A549 (cell line): ENCODE measurements around the gene PIGK. TPM values are rescaled to one million over a fixed set of nuclear protein-coding genes. Genes with fewer than 3 reads are reported as not detected.

Source experiments
- ATAC-seq, 2 experiments: fragments of 200-7000 bp in 1 of 2; fragments of >200 bp in 1 of 2; cut with Nextera tagmentation in 1 of 2; cut with Tn5 transposase in 1 of 2; 3 replicates each; pipeline versions ENCODE4 v1.8.0 to v1.9.1; 2018 to 2020; ENCODE audit warnings: mild to moderate bottlenecking in 1 of 2, moderate library complexity in 1 of 2
- CTCF ChIA-PET: fragments of 300-600 bp; sonication (Branson Sonifier 250); formaldehyde crosslinking; extraction: SDS; loops from one replicate; lab custom pipeline; 2021; ENCODE audit warnings: antibody characterized with exemption, inconsistent platforms; lab: Yijun Ruan, JAX
- POLR2A ChIA-PET: fragments of 350-600 bp; formaldehyde crosslinking; extraction: SDS; loops from one replicate; lab custom pipeline; 2021; ENCODE audit warnings: antibody characterized with exemption, inconsistent platforms; lab: Yijun Ruan, JAX
- DNase-seq, 2 experiments: peaks; one replicate each; pipeline versions ENCODE4 v3.0.0 to v3.0.0-alpha.2; 2011 to 2016; ENCODE audit warnings: low read depth in 1 of 2, low spot score in 1 of 2
- FAIRE-seq: peaks from 2 replicates; lab custom pipeline; 2011; peaks lifted over from hg19 to GRCh38; lab: Jason Lieb, UNC
- H3K27ac ChIP-seq, 2 experiments: fragments of >200 bp; sonication (Bioruptor Twin); formaldehyde crosslinking; 3 replicates each; pipeline ENCODE4 v1.5.1; 2016 to 2017
- H3K4me1 ChIP-seq: fragments of >200 bp; sonication (Bioruptor Twin); formaldehyde crosslinking; 3 replicates; pipeline ENCODE4 v1.6.1; 2016
- H3K4me2 ChIP-seq: fragments of >200 bp; sonication (Bioruptor Twin); formaldehyde crosslinking; 3 replicates; pipeline ENCODE4 v1.6.1; 2016
- H3K4me3 ChIP-seq: fragments of >200 bp; sonication (Bioruptor Twin); formaldehyde crosslinking; 3 replicates; pipeline ENCODE4 v1.5.1; 2016
- H3K9me3 ChIP-seq: fragments of >200 bp; sonication (Bioruptor Twin); formaldehyde crosslinking; 3 replicates; pipeline ENCODE4 v1.6.1; 2016
- BHLHE40 ChIP-seq: IDR thresholded peaks from 2 replicates; pipeline ENCODE4 v1.6.1; 2012; ENCODE audit warnings: low read depth, low read length, inconsistent platforms
- CEBPB ChIP-seq, 2 experiments: fragments of >200 bp in 1 of 2; sonication (Bioruptor Twin) in 1 of 2; formaldehyde crosslinking in 1 of 2; IDR thresholded peaks; 2 replicates each; pipeline ENCODE4 v1.6.1; 2012 to 2016
- EHF ChIP-seq: fragments of 250-450 bp; sonication (Bioruptor Pico); IDR thresholded peaks from 2 replicates; pipeline ENCODE4 v1.5.0; 2020; ENCODE audit warnings: mild to moderate bottlenecking
- GATA3 ChIP-seq: IDR thresholded peaks from 2 replicates; pipeline ENCODE4 v1.6.1; 2012; ENCODE audit warnings: borderline replicate concordance
- HEYL ChIP-seq: fragments of 250-450 bp; sonication (Bioruptor Pico); IDR thresholded peaks from 2 replicates; pipeline ENCODE4 v1.8.0; 2021; ENCODE audit warnings: mild to moderate bottlenecking, moderate library complexity
- HOXB5 ChIP-seq: fragments of 250-450 bp; sonication (Bioruptor Pico); IDR thresholded peaks from 2 replicates; pipeline ENCODE4 v1.5.0; 2020; ENCODE audit warnings: mild to moderate bottlenecking, moderate library complexity
- JUN ChIP-seq, 2 experiments: fragments of >200 bp; sonication (Bioruptor Twin); formaldehyde crosslinking; IDR thresholded peaks; 2 replicates in 1 of 2; 3 replicates in 1 of 2; pipeline ENCODE4 v1.6.1; 2016 to 2017
- KDM5A ChIP-seq: fragments of 200-600 bp; sonication (generic); IDR thresholded peaks from 2 replicates; pipeline ENCODE4 v1.6.1; 2016; ENCODE audit warnings: antibody characterized with exemption, mild to moderate bottlenecking
- NFE2L2 ChIP-seq: fragments of 150-350 bp; conservative IDR thresholded peaks from 2 replicates; pipeline ENCODE4 v1.6.1; 2014; ENCODE audit warnings: low read length
- RCOR1 ChIP-seq: fragments of 150-350 bp; IDR thresholded peaks from 2 replicates; pipeline ENCODE4 v1.6.1; 2014; ENCODE audit warnings: antibody characterized with exemption, low read length, low read depth
- SMC3 ChIP-seq: fragments of >200 bp; sonication (Bioruptor Twin); formaldehyde crosslinking; IDR thresholded peaks from 3 replicates; pipeline ENCODE4 v1.6.1; 2018; ENCODE audit warnings: inconsistent platforms
- TFCP2L1 ChIP-seq: fragments of 250-450 bp; sonication (Bioruptor Pico); IDR thresholded peaks from 2 replicates; pipeline ENCODE4 v1.5.0; 2021; ENCODE audit warnings: mild to moderate bottlenecking
- ZC3H11A ChIP-seq: fragments of 450-650 bp; IDR thresholded peaks from 2 replicates; pipeline ENCODE4 v1.6.1; 2014; ENCODE audit warnings: antibody characterized with exemption, mild to moderate bottlenecking
- ZNF302 ChIP-seq: fragments of 250-450 bp; sonication (Bioruptor Pico); IDR thresholded peaks from 2 replicates; pipeline ENCODE4 v1.9.0; 2021; ENCODE audit warnings: inconsistent platforms, mild to moderate bottlenecking, moderate library complexity
- WGBS: methylation state at CpG from one replicate; pipeline ENCODE4 v1.1.6; 2017; ENCODE audit errors: missing lambda C conversion rate; 5-methylcytosine and 5-hydroxymethylcytosine counted together
- polyA plus RNA-seq, 4 experiments: library from polyadenylated mRNA; depleted of rRNA in 3 of 4; stranded (reverse); fragments of >200 nt; fragmentation: RNase III in 1 of 4; extraction: RNeasy Plus Mini Kit Qiagen cat#74134 plus additional on column Dnase treatment in 1 of 4; gene quantifications; 2 replicates in 3 of 4; 3 replicates in 1 of 4; pipeline ENCODE4 v1.2.3, GENCODE V29; 2011 to 2017
- TF ChIP-seq, protein P1 (sequence below): fragments of 200-600 bp; sonication (generic); IDR thresholded peaks from 2 replicates; pipeline ENCODE4 v1.6.1; 2016; ENCODE audit warnings: antibody characterized with exemption, mild to moderate bottlenecking, moderate library complexity
- TF ChIP-seq, protein P2 (sequence below): fragments of 250-450 bp; sonication (Bioruptor Pico); IDR thresholded peaks from 2 replicates; pipeline ENCODE4 v1.5.0; 2021; ENCODE audit warnings: mild to moderate bottlenecking, moderate library complexity, borderline replicate concordance
- TF ChIP-seq, protein P3 (sequence below): fragments of 450-650 bp; IDR thresholded peaks from 2 replicates; pipeline ENCODE4 v1.6.1; 2014; ENCODE audit warnings: antibody characterized with exemption
- TF ChIP-seq, protein P4 (sequence below): fragments of >200 bp; sonication (Bioruptor Twin); formaldehyde crosslinking; IDR thresholded peaks from 3 replicates; pipeline ENCODE4 v1.5.1; 2016

The PIGK gene
- polyA plus RNA-seq, 2 of the 4 experiments (the other 2 are of a cell fraction): 31.2 to 38.5 TPM

DNA sequence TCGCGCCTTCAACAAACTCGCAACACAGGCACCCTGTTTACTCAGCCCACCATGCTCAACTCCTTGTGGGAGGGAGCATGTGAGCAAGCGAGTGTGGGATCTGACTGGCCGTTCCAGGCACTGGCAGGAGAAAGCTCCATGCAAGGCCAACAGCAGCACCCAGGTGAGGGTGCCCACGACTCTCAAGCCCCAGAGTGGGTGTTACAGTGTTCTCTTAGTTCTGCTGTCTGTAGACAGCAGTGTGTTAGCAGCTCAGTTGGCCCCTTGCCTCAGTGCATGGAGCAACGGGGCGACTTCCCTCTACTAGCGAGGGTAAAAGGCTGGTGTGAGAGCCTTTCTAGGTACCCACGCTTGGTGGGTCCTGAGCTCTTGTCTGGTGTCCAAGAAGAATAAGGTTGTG, 114.6 kb downstream of the PIGK start:
- FAIRE-seq (no peak), ATAC-seq (no peak), DNase-seq (no peak)
- Histone ChIP-seq H3K4me1 (no peaks in the 10 kb centered on the region), H3K9me3 (no peaks in the 10 kb centered on the region), H3K4me2 (no peak overlapping the region), H3K27ac (no peak overlapping the region), H3K4me3 (no peak overlapping the region)
- WGBS: 91% methylated on average over 4 of the region's 10 CpGs
- CTCF ChIA-PET: interaction anchor here (1.1 kb wide), 1 partner anchor 21 kb away, joined by 3 read pairs; no protein-coding TSS in a partner anchor
- POLR2A ChIA-PET: no interaction called here
- TF ChIP-seq, protein P1, sequence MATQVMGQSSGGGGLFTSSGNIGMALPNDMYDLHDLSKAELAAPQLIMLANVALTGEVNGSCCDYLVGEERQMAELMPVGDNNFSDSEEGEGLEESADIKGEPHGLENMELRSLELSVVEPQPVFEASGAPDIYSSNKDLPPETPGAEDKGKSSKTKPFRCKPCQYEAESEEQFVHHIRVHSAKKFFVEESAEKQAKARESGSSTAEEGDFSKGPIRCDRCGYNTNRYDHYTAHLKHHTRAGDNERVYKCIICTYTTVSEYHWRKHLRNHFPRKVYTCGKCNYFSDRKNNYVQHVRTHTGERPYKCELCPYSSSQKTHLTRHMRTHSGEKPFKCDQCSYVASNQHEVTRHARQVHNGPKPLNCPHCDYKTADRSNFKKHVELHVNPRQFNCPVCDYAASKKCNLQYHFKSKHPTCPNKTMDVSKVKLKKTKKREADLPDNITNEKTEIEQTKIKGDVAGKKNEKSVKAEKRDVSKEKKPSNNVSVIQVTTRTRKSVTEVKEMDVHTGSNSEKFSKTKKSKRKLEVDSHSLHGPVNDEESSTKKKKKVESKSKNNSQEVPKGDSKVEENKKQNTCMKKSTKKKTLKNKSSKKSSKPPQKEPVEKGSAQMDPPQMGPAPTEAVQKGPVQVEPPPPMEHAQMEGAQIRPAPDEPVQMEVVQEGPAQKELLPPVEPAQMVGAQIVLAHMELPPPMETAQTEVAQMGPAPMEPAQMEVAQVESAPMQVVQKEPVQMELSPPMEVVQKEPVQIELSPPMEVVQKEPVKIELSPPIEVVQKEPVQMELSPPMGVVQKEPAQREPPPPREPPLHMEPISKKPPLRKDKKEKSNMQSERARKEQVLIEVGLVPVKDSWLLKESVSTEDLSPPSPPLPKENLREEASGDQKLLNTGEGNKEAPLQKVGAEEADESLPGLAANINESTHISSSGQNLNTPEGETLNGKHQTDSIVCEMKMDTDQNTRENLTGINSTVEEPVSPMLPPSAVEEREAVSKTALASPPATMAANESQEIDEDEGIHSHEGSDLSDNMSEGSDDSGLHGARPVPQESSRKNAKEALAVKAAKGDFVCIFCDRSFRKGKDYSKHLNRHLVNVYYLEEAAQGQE: no peak
- no peak for TF ChIP-seq SMC3
- TF ChIP-seq KDM5A: no peak
- no peak for TF ChIP-seq TFCP2L1 (CRISPR knock-in tag)
- TF ChIP-seq, protein P2, sequence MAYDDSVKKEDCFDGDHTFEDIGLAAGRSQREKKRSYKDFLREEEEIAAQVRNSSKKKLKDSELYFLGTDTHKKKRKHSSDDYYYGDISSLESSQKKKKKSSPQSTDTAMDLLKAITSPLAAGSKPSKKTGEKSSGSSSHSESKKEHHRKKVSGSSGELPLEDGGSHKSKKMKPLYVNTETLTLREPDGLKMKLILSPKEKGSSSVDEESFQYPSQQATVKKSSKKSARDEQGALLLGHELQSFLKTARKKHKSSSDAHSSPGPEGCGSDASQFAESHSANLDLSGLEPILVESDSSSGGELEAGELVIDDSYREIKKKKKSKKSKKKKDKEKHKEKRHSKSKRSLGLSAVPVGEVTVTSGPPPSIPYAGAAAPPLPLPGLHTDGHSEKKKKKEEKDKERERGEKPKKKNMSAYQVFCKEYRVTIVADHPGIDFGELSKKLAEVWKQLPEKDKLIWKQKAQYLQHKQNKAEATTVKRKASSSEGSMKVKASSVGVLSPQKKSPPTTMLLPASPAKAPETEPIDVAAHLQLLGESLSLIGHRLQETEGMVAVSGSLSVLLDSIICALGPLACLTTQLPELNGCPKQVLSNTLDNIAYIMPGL (CRISPR knock-in tag): no peak
- TF ChIP-seq BHLHE40: no peak
- no peak for TF ChIP-seq HEYL (CRISPR knock-in tag)

DNA sequence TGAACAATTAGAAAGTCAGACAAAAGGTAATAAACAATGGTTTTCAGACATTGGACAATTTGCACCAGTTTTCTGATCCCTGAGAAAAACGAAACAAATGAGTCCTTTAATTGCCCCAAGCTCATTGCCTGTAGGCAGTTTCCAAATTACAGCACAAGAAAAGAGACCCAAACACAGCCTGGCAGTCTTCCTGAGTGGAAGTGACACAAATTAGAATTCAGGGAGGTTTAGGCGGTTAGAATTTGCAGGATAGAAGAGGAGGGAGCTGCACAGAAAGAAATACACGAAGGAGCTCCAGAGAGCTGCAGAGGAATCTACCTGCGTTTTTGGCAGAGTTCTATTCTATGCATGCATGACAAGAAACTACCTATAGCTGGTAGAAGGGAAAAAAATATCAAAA, 115.7 kb downstream of the PIGK start:
- ATAC-seq: no peak
- CTCF ChIA-PET: no interaction called here

More for the DNA sequence above, 115.7 kb downstream of the PIGK start:
- Histone ChIP-seq H3K4me3 (no peak overlapping the region), H3K4me1 (no peaks in the 10 kb centered on the region), H3K9me3 (no peaks in the 10 kb centered on the region), H3K4me2 (no peak overlapping the region), H3K27ac (no peak overlapping the region)
- FAIRE-seq (no peak), DNase-seq (no peak)
- POLR2A ChIA-PET: no interaction called here
- TF ChIP-seq, protein P1: no peak
- TF ChIP-seq ZC3H11A (no peak), HOXB5 (CRISPR knock-in tag) (no peak), JUN (IDR thresholded peaks at IDR 0.05) (no peak), NFE2L2 (no peak), CEBPB (IDR thresholded peaks at IDR 0.05) (no peak), EHF (CRISPR knock-in tag) (no peak), GATA3 (no peak), RCOR1 (no peak), ZNF302 (no peak)
- TF ChIP-seq, protein P3, sequence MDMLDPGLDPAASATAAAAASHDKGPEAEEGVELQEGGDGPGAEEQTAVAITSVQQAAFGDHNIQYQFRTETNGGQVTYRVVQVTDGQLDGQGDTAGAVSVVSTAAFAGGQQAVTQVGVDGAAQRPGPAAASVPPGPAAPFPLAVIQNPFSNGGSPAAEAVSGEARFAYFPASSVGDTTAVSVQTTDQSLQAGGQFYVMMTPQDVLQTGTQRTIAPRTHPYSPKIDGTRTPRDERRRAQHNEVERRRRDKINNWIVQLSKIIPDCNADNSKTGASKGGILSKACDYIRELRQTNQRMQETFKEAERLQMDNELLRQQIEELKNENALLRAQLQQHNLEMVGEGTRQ: no peak
- TF ChIP-seq, protein P4, sequence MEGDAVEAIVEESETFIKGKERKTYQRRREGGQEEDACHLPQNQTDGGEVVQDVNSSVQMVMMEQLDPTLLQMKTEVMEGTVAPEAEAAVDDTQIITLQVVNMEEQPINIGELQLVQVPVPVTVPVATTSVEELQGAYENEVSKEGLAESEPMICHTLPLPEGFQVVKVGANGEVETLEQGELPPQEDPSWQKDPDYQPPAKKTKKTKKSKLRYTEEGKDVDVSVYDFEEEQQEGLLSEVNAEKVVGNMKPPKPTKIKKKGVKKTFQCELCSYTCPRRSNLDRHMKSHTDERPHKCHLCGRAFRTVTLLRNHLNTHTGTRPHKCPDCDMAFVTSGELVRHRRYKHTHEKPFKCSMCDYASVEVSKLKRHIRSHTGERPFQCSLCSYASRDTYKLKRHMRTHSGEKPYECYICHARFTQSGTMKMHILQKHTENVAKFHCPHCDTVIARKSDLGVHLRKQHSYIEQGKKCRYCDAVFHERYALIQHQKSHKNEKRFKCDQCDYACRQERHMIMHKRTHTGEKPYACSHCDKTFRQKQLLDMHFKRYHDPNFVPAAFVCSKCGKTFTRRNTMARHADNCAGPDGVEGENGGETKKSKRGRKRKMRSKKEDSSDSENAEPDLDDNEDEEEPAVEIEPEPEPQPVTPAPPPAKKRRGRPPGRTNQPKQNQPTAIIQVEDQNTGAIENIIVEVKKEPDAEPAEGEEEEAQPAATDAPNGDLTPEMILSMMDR: no peak
- TF ChIP-seq, protein P2 (CRISPR knock-in tag): no peak
- WGBS: 71% methylated on average over 4 of the region's 4 CpGs
